Activated naive CD4-positive, alpha-beta T cell treated with anti-CD3 and anti-CD28 coated beads for 36 hours (primary cell): ENCODE data around the gene MCOLN1. TPM values are rescaled to one million over a fixed set of nuclear protein-coding genes. Genes with fewer than 3 reads are reported as not detected.
"Not testable (repeated sequence)": the region's sequence is repeated elsewhere in the genome, so short reads cannot be mapped to it uniquely, and the experiment has no call there.

Source experiments
- CTCF ChIA-PET: fragments of 350-600 bp; sonication (Branson Sonifier 250); formaldehyde crosslinking; loops from one replicate; lab custom pipeline; 2021; ENCODE audit warnings: antibody characterized with exemption; lab: Charles Lee
- DNase-seq: peaks from one replicate; pipeline ENCODE4 v3.0.0-alpha.2; 2020
- H3K27ac Mint-ChIP-seq: one replicate; pipeline ENCODE4 v1.8.0; 2021; ENCODE audit warnings: mild to moderate bottlenecking, mixed read lengths
- H3K27me3 Mint-ChIP-seq: one replicate; pipeline ENCODE4 v1.8.0; 2021; ENCODE audit warnings: low read depth, mixed read lengths
- H3K36me3 Mint-ChIP-seq: one replicate; pipeline ENCODE4 v1.8.0; 2021; ENCODE audit warnings: low read depth, mixed read lengths
- H3K4me1 Mint-ChIP-seq: one replicate; pipeline ENCODE4 v1.8.0; 2021; ENCODE audit warnings: low read depth, mixed read lengths
- H3K4me3 Mint-ChIP-seq: one replicate; pipeline ENCODE4 v1.8.0; 2021; ENCODE audit warnings: mild to moderate bottlenecking, moderate library complexity, mixed read lengths
- H3K9me3 Mint-ChIP-seq: one replicate; pipeline ENCODE4 v1.8.0; 2021; ENCODE audit warnings: mixed read lengths
- intact Hi-C: fragments of 100-400 bp; cut with micrococcal nuclease; formaldehyde crosslinking; loops from one replicate; pipeline ENCODE4 v1.15.1; 2023
- total RNA-seq, 2 experiments: library from RNA; stranded (reverse); gene quantifications; one replicate each; pipeline ENCODE4 v1.2.3, GENCODE V29; 2021

The MCOLN1 gene
- total RNA-seq, 2 experiments from 2014 or later, result 4.2 to 5.2 TPM

DNA sequence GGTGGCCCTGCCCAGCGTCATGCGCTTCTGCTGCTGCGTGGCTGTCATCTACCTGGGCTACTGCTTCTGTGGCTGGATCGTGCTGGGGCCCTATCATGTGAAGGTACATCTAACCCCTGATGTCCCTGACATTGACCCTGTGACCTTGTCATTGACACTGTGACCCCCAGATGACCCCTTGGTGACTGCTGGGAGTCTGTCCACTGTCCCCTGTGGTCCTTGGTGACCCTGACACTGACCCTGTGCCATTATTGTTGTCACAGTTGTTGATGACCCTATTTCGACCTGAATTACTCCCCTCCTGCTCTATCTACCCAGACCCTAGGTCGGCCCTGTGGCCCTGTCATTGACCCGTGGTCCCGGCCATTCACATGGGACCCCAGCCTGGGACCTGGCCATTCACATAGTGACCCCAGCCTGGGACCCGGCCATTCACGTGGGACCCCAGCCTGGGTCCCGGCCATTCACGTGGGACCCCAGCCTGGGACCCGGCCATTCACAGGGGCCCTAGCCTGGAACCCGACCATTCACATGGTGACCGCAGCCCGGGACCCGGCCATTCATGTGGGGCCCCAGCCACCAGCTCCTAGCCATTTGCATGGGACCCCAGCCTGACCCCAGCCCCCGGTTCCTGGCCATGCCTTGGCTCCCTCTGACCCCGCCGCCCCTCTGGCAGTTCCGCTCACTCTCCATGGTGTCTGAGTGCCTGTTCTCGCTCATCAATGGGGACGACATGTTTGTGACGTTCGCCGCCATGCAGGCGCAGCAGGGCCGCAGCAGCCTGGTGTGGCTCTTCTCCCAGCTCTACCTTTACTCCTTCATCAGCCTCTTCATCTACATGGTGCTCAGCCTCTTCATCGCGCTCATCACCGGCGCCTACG, 7.4 kb downstream of the MCOLN1 start:
- no peak overlapping the region for H3K4me3 Mint-ChIP-seq
- CTCF ChIA-PET, result no interaction called here
- H3K9me3 Mint-ChIP-seq, result no peaks in the 10 kb centered on the region
- H3K4me1 Mint-ChIP-seq, result peaks cover 8% of the 10 kb centered on the region
- no peak overlapping the region for H3K27ac Mint-ChIP-seq
- no peaks in the 10 kb centered on the region for H3K27me3 Mint-ChIP-seq
- peaks cover 4% of the 10 kb centered on the region for H3K36me3 Mint-ChIP-seq
- intact Hi-C loops, result no loop called here
- DNase-seq, result no peak

DNA sequence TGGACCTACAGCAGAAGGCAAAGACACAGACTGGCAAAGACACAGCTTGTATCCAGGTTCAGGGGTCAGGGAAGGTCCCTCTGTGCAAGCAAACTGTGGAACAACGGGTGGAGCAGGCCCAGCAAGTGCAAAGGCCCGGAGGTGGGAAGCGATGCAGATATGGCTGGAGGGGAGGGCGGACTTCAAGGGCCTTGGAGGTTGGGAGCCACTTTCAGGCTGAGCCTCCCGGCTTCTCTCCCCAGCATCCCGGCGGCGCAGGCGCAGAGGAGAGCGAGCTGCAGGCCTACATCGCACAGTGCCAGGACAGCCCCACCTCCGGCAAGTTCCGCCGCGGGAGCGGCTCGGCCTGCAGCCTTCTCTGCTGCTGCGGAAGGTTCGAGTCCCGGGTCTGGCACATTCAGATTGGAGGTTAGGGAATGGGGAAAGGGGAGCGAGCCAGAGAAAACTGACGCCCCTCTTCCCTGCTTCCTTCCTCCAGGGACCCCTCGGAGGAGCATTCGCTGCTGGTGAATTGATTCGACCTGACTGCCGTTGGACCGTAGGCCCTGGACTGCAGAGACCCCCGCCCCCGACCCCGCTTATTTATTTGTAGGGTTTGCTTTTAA, 11.0 kb downstream of the MCOLN1 start:
- H3K27ac Mint-ChIP-seq, result no peak overlapping the region
- intact Hi-C loops, result no loop called here
- H3K36me3 Mint-ChIP-seq, result peaks cover 8% of the 10 kb centered on the region
- CTCF ChIA-PET, result no interaction called here
- no peaks in the 10 kb centered on the region for H3K9me3 Mint-ChIP-seq
- H3K27me3 Mint-ChIP-seq, result no peaks in the 10 kb centered on the region
- no peak for DNase-seq
- peak overlapping the region; percentile 92 for H3K4me3 Mint-ChIP-seq
- peaks cover 18% of the 10 kb centered on the region for H3K4me1 Mint-ChIP-seq

DNA sequence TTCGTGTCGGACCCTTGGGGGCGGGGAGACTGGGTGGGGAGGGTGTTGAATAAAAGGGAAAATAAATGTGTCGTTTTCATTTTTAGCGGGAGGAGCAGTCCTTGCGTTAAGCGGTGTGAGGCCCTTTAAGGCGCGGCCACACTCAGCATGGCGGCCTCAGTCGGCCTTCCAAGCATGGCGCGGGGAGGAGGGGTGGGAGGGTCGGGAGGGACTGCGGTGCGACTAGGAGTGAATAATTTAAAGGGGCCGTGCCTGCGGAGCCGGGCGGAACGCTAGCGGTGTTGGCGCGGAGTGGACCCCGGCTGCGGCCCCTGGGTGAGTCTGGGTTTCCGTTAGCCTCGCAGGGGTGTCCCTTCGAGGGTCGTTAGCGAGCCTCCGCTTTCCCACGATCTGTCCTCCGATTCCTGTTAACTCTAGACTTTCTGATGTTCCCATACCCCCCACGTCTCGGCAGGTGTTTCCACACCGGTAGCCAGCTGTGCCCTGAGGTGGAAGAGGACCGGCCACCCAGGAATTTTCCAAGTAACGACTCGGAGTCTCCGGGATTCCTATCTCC, 11.6 kb downstream of the MCOLN1 start:
- Mint-ChIP-seq H3K27ac (no peak overlapping the region), H3K4me1 (peaks cover 18% of the 10 kb centered on the region), H3K27me3 (no peaks in the 10 kb centered on the region), H3K36me3 (peaks cover 7% of the 10 kb centered on the region), H3K4me3 (peak overlapping the region; percentile 92), H3K9me3 (no peaks in the 10 kb centered on the region)
- intact Hi-C loops, result loop anchor here (1.0 to 2.0 kb wide), 4 partner anchors 12 to 179 kb away; partner anchors contain the start of genes MCOLN1 and PEX11G
- DNase-seq, result peak; percentile 88
- CTCF ChIA-PET, result interaction anchor here (0.7 kb wide), 1 partner anchor 32 kb away, joined by 3 read pairs; no protein-coding TSS in a partner anchor

DNA sequence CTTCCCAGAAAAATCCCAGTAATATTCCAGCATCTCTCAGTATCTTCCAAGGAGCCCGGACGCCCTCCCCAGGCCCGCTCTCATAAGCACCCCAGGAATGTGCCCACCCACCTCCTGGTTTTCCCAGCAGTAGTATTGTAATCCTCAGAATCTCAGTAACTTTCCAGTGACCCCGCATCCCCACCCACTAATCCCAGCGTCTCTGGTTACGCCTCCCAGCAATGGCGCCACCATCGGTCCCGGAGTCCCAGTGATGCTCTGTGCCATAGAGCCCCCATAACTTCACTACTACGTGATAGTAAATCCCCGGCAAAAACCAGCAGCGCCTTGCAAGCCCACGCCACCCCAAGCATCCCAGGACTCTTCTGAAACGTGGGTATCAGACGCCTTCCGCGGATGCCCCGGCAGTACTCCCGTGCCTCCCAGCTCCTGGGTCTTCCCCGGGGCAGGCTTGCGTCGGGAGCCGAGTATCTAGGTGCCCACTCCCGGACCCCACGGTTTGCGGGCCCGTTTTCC, 12.2 kb downstream of the MCOLN1 start:
- no peaks in the 10 kb centered on the region for H3K9me3 Mint-ChIP-seq
- peak overlapping the region; percentile 51 for H3K27ac Mint-ChIP-seq
- no peaks in the 10 kb centered on the region for H3K27me3 Mint-ChIP-seq
- peaks cover 18% of the 10 kb centered on the region for H3K4me1 Mint-ChIP-seq
- peak; percentile 54 for DNase-seq
- CTCF ChIA-PET, result interaction anchor here (0.6 to 1.0 kb wide), 4 partner anchors 11 to 180 kb away, joined by 3 to 5 read pairs (median 4); no protein-coding TSS in a partner anchor
- H3K36me3 Mint-ChIP-seq, result peaks cover 6% of the 10 kb centered on the region
- intact Hi-C loops, result loop anchor here (1.0 to 2.0 kb wide), 5 partner anchors 12 to 180 kb away; partner anchors contain the start of genes MCOLN1, PET100, PEX11G and XAB2
- peak overlapping the region; percentile 92 for H3K4me3 Mint-ChIP-seq

DNA sequence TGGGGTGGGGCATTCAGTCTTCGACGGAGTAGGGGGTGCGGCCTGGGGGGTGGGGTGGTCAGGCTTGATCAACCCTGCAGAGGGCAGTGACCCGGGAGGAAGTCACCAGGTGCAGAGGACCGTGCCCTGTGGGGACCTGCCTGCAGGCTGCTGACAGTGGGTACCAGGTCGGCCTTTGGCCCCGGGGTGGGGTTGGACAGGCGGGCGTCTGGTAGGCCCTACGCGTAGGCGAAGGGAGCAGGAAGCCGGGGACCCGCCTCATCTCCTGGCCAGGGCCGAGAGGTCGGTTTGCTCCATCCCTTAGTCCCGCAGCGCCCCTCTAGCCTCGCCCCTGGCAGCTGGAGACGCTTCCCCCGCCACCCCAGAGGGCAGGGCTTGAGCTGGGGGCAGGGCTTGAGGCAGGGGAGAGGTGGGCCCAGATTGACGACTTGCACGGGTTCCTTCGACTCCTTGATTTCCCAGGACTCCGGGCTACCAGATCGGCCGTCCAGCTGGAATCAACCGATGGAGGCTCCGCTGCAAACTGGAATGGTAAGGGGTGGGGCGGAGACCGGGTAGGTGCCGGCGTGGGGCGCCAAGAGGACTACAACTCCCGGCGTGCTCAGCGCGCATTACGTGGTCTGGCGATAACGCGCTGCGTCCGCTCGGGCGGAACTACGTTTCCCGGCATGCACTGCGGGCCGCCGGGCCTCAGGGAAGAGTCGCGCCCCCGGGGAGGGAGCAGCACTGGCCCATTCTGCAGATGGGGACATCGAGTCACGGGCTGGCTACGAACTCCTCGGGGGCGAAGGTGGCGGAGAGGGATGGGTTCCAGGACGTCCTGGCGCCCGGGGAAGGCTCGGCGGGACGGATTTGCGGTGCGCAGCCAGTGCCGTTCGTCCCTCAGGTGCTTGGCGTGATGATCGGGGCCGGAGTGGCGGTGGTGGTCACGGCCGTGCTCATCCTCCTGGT, 12.9 kb downstream of the MCOLN1 start, which contains the start of gene PNPLA6:
TSS of gene PNPLA6 (plus strand) at position 671 of the 951 bp plus-strand sequence. CDS start at position 743, 72 bp downstream.
- H3K27me3 Mint-ChIP-seq, result no peaks in the 10 kb centered on the region
- intact Hi-C loops, result loop anchor here (1.0 to 2.0 kb wide), 4 partner anchors 47 to 181 kb away; partner anchors contain the start of genes PET100, PEX11G and XAB2
- H3K27ac Mint-ChIP-seq, result peak within 1 kb of the TSS; percentile 84
- CTCF ChIA-PET, result interaction anchor here (0.6 to 1.0 kb wide), 3 partner anchors 12 to 181 kb away, joined by 3 to 5 read pairs (median 5); no protein-coding TSS in a partner anchor
- H3K4me3 Mint-ChIP-seq, result peak within 1 kb of the TSS; percentile 92
- DNase-seq, result peak; percentile 95
- no peaks in the 10 kb centered on the region for H3K9me3 Mint-ChIP-seq
- H3K4me1 Mint-ChIP-seq, result peaks cover 20% of the 10 kb centered on the region
- H3K36me3 Mint-ChIP-seq, result peaks cover 7% of the 10 kb centered on the region

DNA sequence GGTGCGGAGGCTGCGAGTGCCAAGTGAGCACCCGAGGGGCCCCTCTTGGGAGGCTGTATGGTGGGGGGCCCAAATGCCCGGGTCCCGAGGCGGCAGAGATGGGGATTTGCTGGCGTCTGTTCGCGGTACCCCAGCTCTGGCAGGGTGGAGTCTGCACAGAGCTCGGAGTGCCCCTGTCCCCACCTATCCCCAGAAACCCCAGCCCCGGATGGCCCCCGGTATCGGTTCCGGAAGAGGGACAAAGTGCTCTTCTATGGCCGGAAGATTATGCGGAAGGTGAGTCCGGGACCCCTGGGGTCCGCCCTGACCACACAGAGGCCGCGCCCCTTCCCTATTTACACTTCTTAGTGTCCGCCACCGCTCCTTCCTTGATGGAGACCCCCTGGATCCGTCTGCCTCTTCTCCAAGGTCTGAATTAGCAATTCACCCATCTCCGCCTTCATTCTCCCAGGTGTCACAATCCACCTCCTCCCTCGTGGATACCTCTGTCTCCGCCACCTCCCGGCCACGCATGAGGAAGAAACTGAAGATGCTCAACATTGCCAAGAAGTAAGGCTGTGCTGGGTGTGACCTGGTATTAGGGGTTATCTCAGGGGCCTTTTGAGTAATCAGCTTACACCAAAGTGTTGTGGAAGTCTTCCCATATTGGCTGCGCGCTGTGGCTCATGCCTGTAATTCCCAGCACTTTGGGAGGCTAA, 13.7 kb downstream of the MCOLN1 start:
- CTCF ChIA-PET, result no interaction called here
- H3K27ac Mint-ChIP-seq, result peak overlapping the region; percentile 84
- no peak for DNase-seq
- no peaks in the 10 kb centered on the region for H3K9me3 Mint-ChIP-seq
- peak overlapping the region; percentile 92 for H3K4me3 Mint-ChIP-seq
- intact Hi-C loops, result loop anchor here (1.0 to 2.0 kb wide), 4 partner anchors 47 to 181 kb away; partner anchors contain the start of genes PET100, PEX11G and XAB2
- peaks cover 8% of the 10 kb centered on the region for H3K36me3 Mint-ChIP-seq
- H3K27me3 Mint-ChIP-seq, result no peaks in the 10 kb centered on the region
- H3K4me1 Mint-ChIP-seq, result peaks cover 20% of the 10 kb centered on the region

DNA sequence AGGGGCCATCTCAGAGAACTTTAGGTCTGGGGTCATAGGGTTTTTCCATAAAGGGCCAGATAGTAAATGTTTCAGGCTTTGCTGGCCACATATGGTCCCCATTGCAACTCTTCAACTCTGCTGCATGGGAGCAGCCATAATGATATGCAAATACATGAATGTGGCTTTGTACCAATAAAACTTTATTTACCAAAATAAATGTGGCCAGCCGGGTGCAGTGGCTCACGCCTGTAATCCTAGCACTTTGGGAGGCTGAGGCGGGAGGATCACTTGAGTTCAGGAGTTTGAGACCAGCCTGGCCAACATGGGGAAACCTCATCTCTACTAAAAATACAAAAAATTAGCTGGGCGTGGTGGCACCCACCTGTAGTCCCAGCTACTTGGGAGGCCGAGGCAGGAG, 16.6 kb downstream of the MCOLN1 start:
- H3K27ac Mint-ChIP-seq, intact Hi-C loops, H3K9me3 Mint-ChIP-seq, H3K4me3 Mint-ChIP-seq, DNase-seq, H3K27me3 Mint-ChIP-seq, CTCF ChIA-PET: not testable (repeated sequence)
- peaks cover 12% of the 10 kb centered on the region for H3K4me1 Mint-ChIP-seq
- peaks cover 17% of the 10 kb centered on the region for H3K36me3 Mint-ChIP-seq

DNA sequence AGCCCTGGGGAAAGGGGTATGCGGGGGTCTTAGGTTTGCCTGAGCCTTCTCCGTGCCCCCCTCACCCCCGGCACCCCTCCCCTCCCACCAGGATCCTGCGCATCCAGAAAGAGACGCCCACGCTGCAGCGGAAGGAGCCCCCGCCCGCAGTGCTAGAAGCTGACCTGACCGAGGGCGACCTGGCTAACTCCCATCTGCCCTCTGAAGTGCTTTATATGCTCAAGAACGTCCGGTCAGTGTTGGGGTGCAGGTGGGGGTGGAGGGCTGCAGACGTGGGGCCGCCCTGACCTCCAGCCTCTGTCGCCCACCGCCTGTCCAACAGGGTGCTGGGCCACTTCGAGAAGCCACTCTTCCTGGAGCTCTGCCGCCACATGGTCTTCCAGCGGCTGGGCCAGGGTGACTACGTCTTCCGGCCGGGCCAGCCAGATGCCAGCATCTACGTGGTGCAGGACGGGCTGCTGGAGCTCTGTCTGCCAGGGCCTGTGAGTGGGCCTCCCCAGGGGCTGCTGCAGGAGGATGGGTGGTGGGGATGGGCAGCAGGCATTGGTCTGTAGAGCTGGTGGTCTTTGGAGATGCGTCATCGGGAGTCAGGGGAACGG, 17.5 kb downstream of the MCOLN1 start:
- DNase-seq, result no peak
- Mint-ChIP-seq H3K9me3 (no peaks in the 10 kb centered on the region), H3K27ac (no peak overlapping the region), H3K27me3 (no peaks in the 10 kb centered on the region), H3K4me3 (no peak overlapping the region), H3K36me3 (peaks cover 17% of the 10 kb centered on the region), H3K4me1 (peaks cover 14% of the 10 kb centered on the region)
- intact Hi-C loops, result no loop called here
- CTCF ChIA-PET, result interaction anchor here (0.5 kb wide), 1 partner anchor 170 kb away, joined by 3 read pairs; no protein-coding TSS in a partner anchor

DNA sequence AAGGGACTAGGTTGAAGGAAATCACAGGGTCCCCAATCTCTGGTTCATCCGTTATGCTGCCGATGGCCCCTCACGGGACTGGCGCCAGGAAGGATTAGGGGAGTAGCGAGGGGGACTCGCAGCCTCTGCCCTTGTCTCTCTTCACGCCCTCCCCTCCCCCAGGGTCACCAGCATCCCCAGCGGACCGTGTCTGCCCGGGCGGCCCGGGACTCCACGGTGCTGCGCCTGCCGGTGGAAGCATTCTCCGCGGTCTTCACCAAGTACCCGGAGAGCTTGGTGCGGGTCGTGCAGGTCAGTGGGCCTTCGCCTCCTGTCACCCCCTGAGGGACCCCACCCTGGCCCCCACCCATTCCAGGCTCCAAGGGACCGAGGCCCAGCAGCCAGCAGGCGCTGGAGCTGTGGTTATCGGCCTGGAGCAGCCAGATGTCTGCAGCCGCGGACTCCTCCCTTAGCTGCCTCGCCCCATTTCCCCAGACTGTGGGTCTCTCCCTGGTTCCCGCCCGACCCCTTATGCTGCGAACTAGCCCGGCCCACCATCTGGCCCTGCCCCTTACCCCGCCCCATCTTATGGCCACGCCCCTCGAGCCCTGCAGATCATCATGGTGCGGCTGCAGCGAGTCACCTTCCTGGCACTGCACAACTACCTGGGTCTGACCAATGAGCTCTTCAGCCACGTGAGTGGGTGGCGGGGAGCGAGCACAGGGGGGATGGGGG, 18.5 kb downstream of the MCOLN1 start:
- no peaks in the 10 kb centered on the region for H3K27me3 Mint-ChIP-seq
- H3K36me3 Mint-ChIP-seq, result peaks cover 17% of the 10 kb centered on the region
- H3K4me3 Mint-ChIP-seq, result no peak overlapping the region
- H3K4me1 Mint-ChIP-seq, result peaks cover 18% of the 10 kb centered on the region
- intact Hi-C loops, result no loop called here
- no peaks in the 10 kb centered on the region for H3K9me3 Mint-ChIP-seq
- CTCF ChIA-PET, result no interaction called here
- peak; percentile 46 for DNase-seq
- no peak overlapping the region for H3K27ac Mint-ChIP-seq

DNA sequence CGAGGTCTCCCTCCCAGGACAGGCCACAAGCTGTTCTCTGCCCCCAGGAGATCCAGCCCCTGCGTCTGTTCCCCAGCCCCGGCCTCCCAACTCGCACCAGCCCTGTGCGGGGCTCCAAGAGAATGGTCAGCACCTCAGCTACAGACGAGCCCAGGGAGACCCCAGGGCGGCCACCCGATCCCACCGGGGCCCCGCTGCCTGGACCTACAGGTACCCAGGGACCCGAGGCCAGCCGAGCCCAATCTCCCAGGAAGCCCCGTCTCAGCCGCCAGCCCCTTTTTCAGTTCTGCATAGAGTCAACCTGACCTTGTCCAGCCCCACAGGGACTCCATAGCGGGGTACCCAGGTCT, 19.0 kb downstream of the MCOLN1 start:
- intact Hi-C loops, result no loop called here
- H3K4me3 Mint-ChIP-seq, result no peak overlapping the region
- peaks cover 17% of the 10 kb centered on the region for H3K36me3 Mint-ChIP-seq
- CTCF ChIA-PET, result no interaction called here
- no peaks in the 10 kb centered on the region for H3K9me3 Mint-ChIP-seq
- peaks cover 16% of the 10 kb centered on the region for H3K4me1 Mint-ChIP-seq
- H3K27me3 Mint-ChIP-seq, result no peaks in the 10 kb centered on the region
- no peak overlapping the region for H3K27ac Mint-ChIP-seq
- DNase-seq, result no peak
